IPS DF 6.9 (cell line): ENCODE measurements around the gene DCPS.
"Not testable (repeated sequence)": the region's sequence is repeated elsewhere in the genome, so short reads cannot be mapped to it uniquely, and the experiment has no call there.

Source experiments
- DNase-seq: peaks from one replicate; pipeline ENCODE4 v3.0.0-alpha.2; 2013; ENCODE audit warnings: low read depth, low spot score
- H3K27ac ChIP-seq: one replicate; pipeline ENCODE4 v1.5.1; 2013; ENCODE audit warnings: low read length, control low read depth
- H3K27me3 ChIP-seq: 2 replicates; pipeline ENCODE4 v1.6.1; 2013; ENCODE audit warnings: mild to moderate bottlenecking, low read length; ENCODE audit not compliant: control insufficient read depth, insufficient read depth
- H3K36me3 ChIP-seq: 2 replicates; pipeline ENCODE4 v1.6.1; 2013; ENCODE audit warnings: low read length; ENCODE audit not compliant: control insufficient read depth, insufficient read depth
- H3K4me1 ChIP-seq: 2 replicates; pipeline ENCODE4 v1.6.1; 2013; ENCODE audit warnings: low read length; ENCODE audit not compliant: control insufficient read depth, insufficient read depth
- H3K4me3 ChIP-seq: 2 replicates; pipeline ENCODE4 v1.5.1; 2013; ENCODE audit warnings: mild to moderate bottlenecking, low read length
- H3K9me3 ChIP-seq: 2 replicates; pipeline ENCODE4 v1.6.1; 2013; ENCODE audit warnings: low read length, inconsistent platforms; ENCODE audit not compliant: control insufficient read depth, insufficient read depth
- WGBS: extraction: QIAGEN DNeasy Blood & Tissue Kit; methylation state at CpG from one replicate; pipeline ENCODE4 v1.1.7; 2013; ENCODE audit warnings: mixed read lengths, missing lambda C conversion rate; ENCODE audit not compliant: insufficient read length, insufficient coverage; 5-methylcytosine and 5-hydroxymethylcytosine counted together

DCPS gene

DNA sequence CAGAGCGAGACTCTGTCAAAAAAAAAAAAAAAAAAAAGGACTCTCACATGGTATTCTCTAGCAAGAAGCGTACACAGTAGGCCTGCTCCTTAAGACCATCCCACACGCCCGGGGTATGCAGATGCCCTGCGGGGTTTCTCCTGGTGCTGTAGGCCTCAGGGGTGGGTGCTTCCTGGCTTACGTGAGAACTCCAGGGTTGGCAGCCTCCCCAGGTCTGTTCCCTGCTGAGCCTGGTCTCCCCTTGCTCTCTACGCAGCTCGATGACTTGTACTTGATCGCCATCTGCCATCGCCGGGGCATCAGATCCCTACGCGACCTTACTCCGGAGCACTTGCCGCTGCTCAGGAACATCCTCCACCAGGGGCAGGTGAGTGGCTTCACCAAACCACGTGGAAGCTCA lies 39.2 kb downstream of the DCPS start:
- no peaks in the 10 kb centered on the region for H3K9me3 ChIP-seq
- no CpG with 5 or more reads among the region's 16 CpGs for WGBS
- H3K4me3 ChIP-seq: no peak overlapping the region
- H3K36me3 ChIP-seq: peaks cover 6% of the 10 kb centered on the region; the same call in 1 of the 2 replicates
- peaks cover 7% of the 10 kb centered on the region for H3K4me1 ChIP-seq
- no peak for DNase-seq
- no peaks in the 10 kb centered on the region for H3K27me3 ChIP-seq
- H3K27ac ChIP-seq: no peak overlapping the region

DNA sequence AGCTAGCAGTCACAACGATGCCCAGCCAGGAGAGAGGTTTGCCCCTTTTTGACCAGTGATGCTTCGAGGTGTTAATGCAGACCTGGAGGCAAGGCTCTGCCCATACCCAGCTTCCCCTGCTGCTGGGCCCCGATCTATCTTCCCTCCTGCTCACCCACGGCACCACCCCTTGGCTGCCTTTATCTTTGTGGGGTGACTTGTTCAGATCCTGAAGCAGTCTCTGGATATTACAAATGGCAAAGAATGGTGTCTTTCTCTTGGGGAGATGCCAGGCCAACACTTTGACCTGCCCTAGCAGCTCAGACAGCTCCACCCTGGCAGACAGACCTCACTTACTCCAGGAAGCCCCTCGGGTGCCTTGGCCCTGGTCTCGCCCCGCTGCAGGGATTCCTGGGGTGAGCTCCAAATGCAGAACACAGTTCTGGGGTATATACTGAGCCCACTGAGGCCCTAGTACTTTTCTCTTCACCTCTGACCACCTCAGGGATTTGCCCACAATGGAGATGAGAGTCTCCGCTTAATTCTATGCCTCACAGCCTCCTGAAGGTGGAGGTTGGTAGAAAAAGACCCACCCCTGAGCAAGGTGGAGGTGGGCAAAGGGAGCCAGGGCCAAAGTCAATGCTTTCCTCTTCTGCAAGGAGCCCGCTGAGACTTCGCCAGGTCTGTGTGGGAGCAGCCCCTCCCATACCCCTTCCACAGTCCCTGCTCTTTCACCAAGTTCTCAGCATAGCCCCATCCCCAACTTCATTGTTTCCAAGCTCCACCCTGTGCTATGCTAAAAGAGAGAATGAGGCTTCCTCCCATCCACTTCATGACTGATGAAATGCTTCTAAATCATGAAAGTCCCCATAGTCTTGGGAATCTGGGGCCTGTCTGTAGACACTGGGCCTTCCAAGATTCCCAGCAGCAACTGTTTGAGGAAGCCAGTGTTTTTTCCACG lies 40.6 kb downstream of the DCPS start:
- no CpG with 5 or more reads among the region's 11 CpGs for WGBS
- Histone ChIP-seq H3K27me3 (no peaks in the 10 kb centered on the region), H3K4me1 (peaks cover 7% of the 10 kb centered on the region), H3K36me3 (peaks cover 6% of the 10 kb centered on the region; the same call in 1 of the 2 replicates), H3K9me3 (no peaks in the 10 kb centered on the region), H3K27ac (no peak overlapping the region), H3K4me3 (no peak overlapping the region)
- no peak for DNase-seq

DNA sequence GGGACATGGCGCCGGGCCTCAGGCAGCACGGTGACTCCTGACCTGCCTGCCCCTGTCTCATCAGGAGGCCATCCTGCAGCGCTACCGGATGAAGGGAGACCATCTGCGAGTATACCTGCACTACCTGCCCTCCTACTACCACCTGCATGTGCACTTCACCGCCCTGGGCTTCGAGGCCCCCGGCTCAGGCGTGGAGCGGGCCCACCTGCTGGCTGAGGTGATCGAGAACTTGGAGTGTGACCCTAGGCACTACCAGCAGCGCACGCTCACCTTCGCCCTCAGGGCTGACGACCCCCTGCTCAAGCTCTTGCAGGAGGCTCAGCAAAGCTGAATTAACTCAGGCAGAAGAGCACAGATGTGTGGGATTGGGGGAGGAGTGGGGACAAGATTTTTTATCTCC lies 41.4 kb downstream of the DCPS start:
- Histone ChIP-seq H3K27me3 (no peaks in the 10 kb centered on the region), H3K27ac (no peak overlapping the region), H3K36me3 (peaks cover 6% of the 10 kb centered on the region; the same call in 1 of the 2 replicates), H3K9me3 (no peaks in the 10 kb centered on the region), H3K4me1 (peaks cover 7% of the 10 kb centered on the region), H3K4me3 (no peak overlapping the region)
- no CpG with 5 or more reads among the region's 16 CpGs for WGBS
- no peak for DNase-seq

DNA sequence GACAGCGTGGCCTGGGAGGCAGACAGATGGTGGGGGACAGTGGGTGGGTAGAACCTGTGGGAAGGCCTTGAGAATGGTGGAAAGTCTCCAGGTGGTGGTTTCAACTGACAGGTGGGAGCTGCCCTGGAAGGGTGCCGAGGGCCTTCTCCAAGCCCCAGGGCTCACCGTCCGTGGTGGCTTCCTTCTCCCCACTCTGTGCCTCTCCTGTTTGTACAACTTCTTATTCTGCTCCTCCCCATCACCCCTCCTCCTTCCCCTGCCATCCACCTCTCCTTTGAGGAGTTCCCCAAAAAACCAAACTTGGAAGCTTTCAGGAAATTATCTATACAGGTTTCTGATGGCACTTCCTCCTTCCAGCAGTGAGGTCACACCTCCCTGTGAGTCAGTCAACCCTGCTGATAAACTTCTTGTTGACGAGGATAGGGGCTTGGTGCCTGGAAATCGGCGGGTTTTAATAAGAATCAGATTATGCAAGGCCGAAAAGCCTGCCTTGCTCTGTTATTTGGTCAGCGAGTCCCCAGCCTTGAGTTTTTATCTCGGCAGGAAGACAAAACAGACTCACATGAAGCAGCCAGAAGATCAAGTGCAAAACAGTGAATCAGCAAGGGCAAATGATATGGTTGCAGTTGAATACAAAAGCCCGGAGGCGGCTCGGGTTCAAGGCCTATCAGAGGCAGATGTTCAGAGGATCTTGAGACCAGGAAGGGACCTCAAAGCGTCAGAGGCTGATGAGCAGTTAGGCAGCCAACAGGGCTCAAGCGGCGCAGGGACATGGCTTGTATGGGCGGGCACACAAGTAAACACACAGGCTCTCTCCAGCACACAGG lies 42.1 kb downstream of the DCPS start:
- Histone ChIP-seq H3K27ac (no peak overlapping the region), H3K4me3 (no peak overlapping the region), H3K9me3 (no peaks in the 10 kb centered on the region), H3K4me1 (peaks cover 7% of the 10 kb centered on the region), H3K36me3 (peaks cover 6% of the 10 kb centered on the region; the same call in 1 of the 2 replicates), H3K27me3 (no peaks in the 10 kb centered on the region)
- no CpG with 5 or more reads among the region's 17 CpGs for WGBS
- DNase-seq: no peak

DNA sequence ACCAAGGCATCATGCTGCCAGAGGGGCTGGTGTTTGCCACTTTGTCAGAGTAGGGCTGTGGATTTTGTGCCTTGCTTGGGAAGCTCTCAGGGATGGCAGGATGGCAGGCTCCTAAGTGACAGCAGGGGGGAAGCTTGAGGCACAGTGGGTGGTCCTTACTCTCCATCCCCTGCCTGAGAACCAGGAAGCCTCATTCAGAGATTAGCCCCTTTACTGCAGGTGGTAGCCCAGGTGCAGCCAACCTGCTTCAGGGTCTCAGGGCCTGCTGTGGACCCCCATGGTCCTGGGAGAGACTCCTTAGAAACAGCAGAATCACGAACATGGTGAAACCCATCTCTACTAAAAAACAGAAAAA lies 42.7 kb downstream of the DCPS start:
- WGBS: no CpG with 5 or more reads among the region's 1 CpG
- no peak overlapping the region for H3K4me3 ChIP-seq
- H3K36me3 ChIP-seq: peaks cover 6% of the 10 kb centered on the region; the same call in 1 of the 2 replicates
- DNase-seq: no peak
- H3K4me1 ChIP-seq: peaks cover 7% of the 10 kb centered on the region
- no peaks in the 10 kb centered on the region for H3K27me3 ChIP-seq
- no peaks in the 10 kb centered on the region for H3K9me3 ChIP-seq
- no peak overlapping the region for H3K27ac ChIP-seq

DNA sequence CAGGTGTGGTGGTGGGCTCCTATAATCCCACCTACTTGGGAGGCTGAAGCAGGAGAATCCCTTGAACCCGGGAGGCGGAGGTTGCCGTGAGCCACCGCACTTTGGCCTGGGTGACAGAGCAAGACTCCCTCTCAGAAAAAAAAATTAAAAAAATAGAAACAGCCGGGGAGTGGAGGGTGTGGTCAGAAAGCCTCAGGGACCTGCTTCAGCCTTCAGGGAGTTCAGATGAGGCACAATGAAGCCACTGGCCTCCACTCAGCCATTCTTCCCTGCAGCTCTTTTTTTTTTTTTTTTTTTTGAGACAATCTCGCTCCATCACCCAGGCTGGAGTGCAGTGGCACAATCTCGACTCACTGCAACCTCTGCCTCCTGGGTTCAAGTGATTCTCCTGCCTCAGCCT lies 43.1 kb downstream of the DCPS start:
- H3K9me3 ChIP-seq, H3K27ac ChIP-seq, H3K36me3 ChIP-seq, H3K4me3 ChIP-seq, DNase-seq, H3K4me1 ChIP-seq, H3K27me3 ChIP-seq: not testable (repeated sequence)
- no CpG with 5 or more reads among the region's 7 CpGs for WGBS

DNA sequence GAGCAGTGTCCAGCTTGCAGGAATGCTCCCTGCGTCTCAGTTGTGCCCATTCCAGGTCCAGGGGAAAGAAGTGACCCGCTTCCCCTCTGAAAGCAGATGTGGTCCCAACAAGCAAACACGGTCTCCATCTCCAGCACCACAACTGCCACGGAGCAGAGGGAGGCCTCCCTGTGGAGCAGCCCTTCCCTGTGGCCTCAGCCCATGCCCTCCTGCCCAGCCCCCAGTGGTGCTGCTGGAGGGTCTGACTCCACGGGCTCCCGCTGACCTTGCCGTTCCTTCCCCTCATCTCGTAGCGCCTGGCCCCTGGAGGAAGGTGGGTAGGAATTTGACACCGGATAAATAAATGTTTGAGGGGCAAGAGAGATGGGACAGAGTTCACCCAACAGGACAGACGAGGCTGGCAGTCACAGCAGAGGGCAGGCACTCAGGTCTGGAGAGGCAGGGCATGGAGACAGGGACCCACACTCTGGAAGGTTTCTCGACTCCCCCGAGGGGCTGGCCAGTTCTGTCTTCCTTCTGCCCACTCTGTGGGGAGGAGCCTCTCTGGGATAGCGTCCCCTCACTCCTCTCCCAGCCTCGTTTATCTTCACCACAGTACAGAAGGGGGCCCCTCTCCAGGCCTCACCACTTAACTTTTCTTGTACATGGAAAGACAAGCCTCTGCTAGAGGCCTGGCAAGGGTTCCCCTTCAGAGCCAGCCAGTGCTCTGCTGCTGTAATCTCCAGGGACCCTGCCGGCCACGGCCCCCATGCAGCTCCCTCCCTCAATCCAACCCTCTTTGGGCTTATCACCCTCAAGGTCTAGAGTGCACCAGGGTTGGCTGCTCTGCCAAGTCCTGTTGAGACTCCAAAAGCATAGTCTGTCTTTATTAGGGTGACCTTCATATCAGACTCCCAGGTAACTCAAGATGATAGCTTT lies 44.1 kb downstream of the DCPS start:
- no peak overlapping the region for H3K27ac ChIP-seq
- WGBS: no CpG with 5 or more reads among the region's 17 CpGs
- H3K9me3 ChIP-seq: no peaks in the 10 kb centered on the region
- peaks cover 6% of the 10 kb centered on the region; the same call in 1 of the 2 replicates for H3K36me3 ChIP-seq
- peaks cover 7% of the 10 kb centered on the region for H3K4me1 ChIP-seq
- no peak overlapping the region for H3K4me3 ChIP-seq
- no peaks in the 10 kb centered on the region for H3K27me3 ChIP-seq
- no peak for DNase-seq

DNA sequence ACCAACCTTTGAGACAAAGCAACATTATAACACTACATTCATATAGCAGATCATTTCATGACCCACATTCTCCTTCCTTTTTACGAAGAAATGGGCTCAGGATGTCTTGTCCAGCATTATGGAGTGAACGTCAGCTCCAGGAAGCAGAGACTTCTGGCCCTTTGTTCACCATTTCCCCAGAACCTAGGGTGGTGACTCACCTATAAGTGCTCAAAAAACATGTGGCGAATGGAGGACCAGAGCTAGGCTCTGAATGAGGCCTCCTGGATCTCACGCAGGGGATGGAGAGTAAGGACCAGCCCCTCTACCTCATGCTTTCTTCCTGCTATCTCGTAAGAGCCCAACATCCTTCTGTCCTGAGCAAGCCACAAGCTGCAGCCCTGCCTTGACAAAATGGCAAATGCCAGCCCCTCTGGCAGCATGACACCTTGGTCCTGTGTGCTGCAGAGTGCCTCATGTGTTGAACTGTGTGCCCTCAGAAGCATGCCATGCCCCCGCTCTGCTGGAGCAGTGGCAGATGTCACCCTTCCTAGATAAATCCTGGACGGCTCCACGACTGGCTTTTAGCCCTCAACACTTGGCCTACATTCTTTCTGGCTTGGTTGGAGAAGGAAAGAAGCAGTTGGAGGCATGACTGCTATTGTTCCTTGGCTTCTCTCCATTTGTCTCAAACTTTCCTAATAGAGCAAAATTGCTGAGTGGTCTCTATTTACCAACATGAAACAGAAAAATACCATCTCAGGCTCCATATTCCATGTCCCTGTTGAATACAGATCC lies 45.1 kb downstream of the DCPS start:
- H3K4me3 ChIP-seq: no peak overlapping the region
- H3K4me1 ChIP-seq: peaks cover 9% of the 10 kb centered on the region
- H3K27ac ChIP-seq: no peak overlapping the region
- no peaks in the 10 kb centered on the region for H3K9me3 ChIP-seq
- DNase-seq: no peak
- WGBS: no CpG with 5 or more reads among the region's 8 CpGs
- peaks cover 3% of the 10 kb centered on the region; the same call in 1 of the 2 replicates for H3K36me3 ChIP-seq
- no peaks in the 10 kb centered on the region for H3K27me3 ChIP-seq

DNA sequence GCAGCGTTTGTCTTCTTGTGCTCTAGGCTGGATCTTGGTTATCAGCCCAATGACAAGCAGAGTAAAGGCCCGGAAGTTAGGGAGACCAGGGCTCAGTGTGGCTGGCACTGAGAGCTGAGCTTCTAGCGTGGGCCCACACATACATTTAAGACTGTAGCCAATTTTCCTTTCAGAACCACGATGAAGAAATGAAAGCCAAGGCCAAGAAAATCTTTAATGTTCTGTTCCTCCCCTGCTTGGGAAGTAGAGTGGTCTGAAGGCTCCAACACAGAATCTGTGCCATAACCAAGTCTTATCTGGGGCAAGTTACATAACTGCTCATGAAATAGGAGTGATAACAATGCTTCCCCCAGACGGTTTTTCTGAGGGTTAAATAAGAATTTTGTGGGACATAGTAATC lies 47.0 kb downstream of the DCPS start:
- no peak for DNase-seq
- no peaks in the 10 kb centered on the region for H3K36me3 ChIP-seq
- peaks cover 10% of the 10 kb centered on the region for H3K4me1 ChIP-seq
- no peak overlapping the region for H3K27ac ChIP-seq
- no peak overlapping the region for H3K4me3 ChIP-seq
- H3K9me3 ChIP-seq: no peaks in the 10 kb centered on the region
- WGBS: no CpG with 5 or more reads among the region's 5 CpGs
- H3K27me3 ChIP-seq: no peaks in the 10 kb centered on the region
